Lung (tissue), 12 donors: ENCODE results near the gene PTPRN2. TPM values are rescaled to one million over a fixed set of nuclear protein-coding genes. Genes with fewer than 3 reads are reported as not detected.
"Not testable (repeated sequence)": the region's sequence is repeated elsewhere in the genome, so short reads cannot be mapped to it uniquely, and the experiment has no call there.

Source experiments
- ATAC-seq: fragments of 200-7000 bp; cut with Tn5 transposase; one replicate; pipeline ENCODE4 v1.9.1; 2020; ENCODE audit warnings: moderate number of reproducible peaks; ENCODE audit not compliant: insufficient read depth, low FRiP score
- DNase-seq, 3 donors: peaks; one replicate each; pipeline ENCODE4 v3.0.0-alpha.2; 2013 to 2017
- H3K27ac ChIP-seq, 2 donors: one replicate each; pipeline ENCODE4 v1.5.1; 2013; ENCODE audit warnings: mild to moderate bottlenecking in 2 of 2, moderate library complexity in 2 of 2, control low read depth in 1 of 2, inconsistent platforms in 1 of 2, low read depth in 1 of 2, low read length in 1 of 2
- H3K27me3 ChIP-seq, 3 donors: one replicate each; pipeline ENCODE4 v1.5.1; 2013; ENCODE audit warnings: low read length in 2 of 3; ENCODE audit not compliant: control insufficient read depth in 3 of 3, insufficient read depth in 3 of 3
- H3K36me3 ChIP-seq, 4 donors: one replicate each; pipeline ENCODE4 v1.5.1; 2013; ENCODE audit warnings: low read length in 4 of 4, mild to moderate bottlenecking in 1 of 4, moderate library complexity in 1 of 4; ENCODE audit not compliant: control insufficient read depth in 4 of 4, insufficient read depth in 4 of 4
- H3K4me1 ChIP-seq, 5 donors: one replicate each; pipeline ENCODE4 v1.5.1; 2013; ENCODE audit warnings: low read length in 5 of 5, mild to moderate bottlenecking in 2 of 5, moderate library complexity in 1 of 5; ENCODE audit not compliant: control insufficient read depth in 5 of 5, insufficient read depth in 5 of 5
- H3K4me3 ChIP-seq: one replicate; pipeline ENCODE4 v1.5.1; 2013; ENCODE audit warnings: mild to moderate bottlenecking, control low read depth, moderate library complexity
- H3K9ac ChIP-seq, 2 donors: one replicate each; pipeline ENCODE4 v1.5.1; 2013; ENCODE audit warnings: low read length in 2 of 2, control low read depth in 1 of 2; ENCODE audit not compliant: insufficient read depth in 1 of 2
- H3K9me3 ChIP-seq, 4 donors: one replicate each; pipeline ENCODE4 v1.5.1; 2013; ENCODE audit warnings: low read length in 3 of 4, mild to moderate bottlenecking in 1 of 4, moderate library complexity in 1 of 4; ENCODE audit not compliant: control insufficient read depth in 4 of 4, insufficient read depth in 3 of 4
- CTCF ChIP-seq: IDR thresholded peaks from 2 replicates; pipeline ENCODE4 v1.5.1; 2012; ENCODE audit warnings: mild to moderate bottlenecking; ENCODE audit errors: control extremely low read depth, extremely low read depth
- WGBS, 2 donors: extraction: QIAGEN DNeasy Blood & Tissue Kit; methylation state at CpG; one replicate each; pipeline ENCODE4 v1.1.7; 2013; 5-methylcytosine and 5-hydroxymethylcytosine counted together
- polyA plus RNA-seq, 2 donors: library from polyadenylated mRNA; stranded (reverse); fragments of 200-250 nt; gene quantifications; one replicate each; pipeline ENCODE4 v1.2.1, GENCODE V29; 2013
- total RNA-seq, 2 donors: library from RNA; depleted of rRNA in 1 of 2; stranded (reverse); fragments of >200 nt in 1 of 2; gene quantifications; one replicate each; pipeline ENCODE4 v1.2.1, GENCODE V29; 2014 to 2021
- donor health status: control.
- donor health status: control.
- donor health status: Bipolar disorder and iron deficiency.
- donor health status: healthy.
- donor health status: DM: yes; HTN: yes; CAD: no.

PTPRN2 gene
- total and polyA plus RNA-seq, 4 donors, result 2.1 to 7.4 (median 4.4) TPM

GRCh38 chr7:157727964-157728615, 859.5 kb downstream of the PTPRN2 start:
- 85 to 87% methylated on average over 17 to 21 of the region's 21 CpGs for WGBS, 2 donors
- Histone ChIP-seq H3K36me3 (no peaks in the 10 kb centered on the region), H3K9me3 (no peaks in the 10 kb centered on the region), H3K9ac (no peak overlapping the region), H3K27ac (no peak overlapping the region), H3K4me3 (no peak overlapping the region), H3K4me1 (peaks cover 0 to 4% (median 0%) of the 10 kb centered on the region in 5 donors), H3K27me3 (peaks cover 0 to 13% (median 8%) of the 10 kb centered on the region in 3 donors)
- ATAC-seq (no peak), DNase-seq (no peak)
- TF ChIP-seq CTCF, result no peak

- Histone ChIP-seq H3K9me3 (no peaks in the 10 kb centered on the region), H3K4me1 (peaks cover 0 to 4% (median 0%) of the 10 kb centered on the region in 5 donors), H3K27ac (no peak overlapping the region), H3K4me3 (no peak overlapping the region), H3K27me3 (peaks cover 0 to 13% (median 8%) of the 10 kb centered on the region in 3 donors), H3K36me3 (no peaks in the 10 kb centered on the region), H3K9ac (no peak overlapping the region)
- TF ChIP-seq CTCF, result no peak
- ATAC-seq (no peak), DNase-seq (no peak)
- 85 to 90% methylated on average over 9 of the region's 9 CpGs for WGBS, 2 donors
Observed at GRCh38 chr7:157726764-157727163, 860.9 kb downstream of the PTPRN2 start.

- not testable (repeated sequence) for H3K9ac ChIP-seq, DNase-seq, ATAC-seq, H3K27ac ChIP-seq, H3K4me1 ChIP-seq, H3K36me3 ChIP-seq, H3K9me3 ChIP-seq, H3K4me3 ChIP-seq
- WGBS, 2 donors, result 78 to 87% methylated on average over 10 of the region's 10 CpGs
- H3K27me3 ChIP-seq, result peaks cover 0 to 13% (median 8%) of the 10 kb centered on the region in 3 donors
Observed at GRCh38 chr7:157725312-157725711, 862.3 kb downstream of the PTPRN2 start.

- DNase-seq, result no peak
- ATAC-seq, result no peak
- no peaks in the 10 kb centered on the region for H3K9me3 ChIP-seq
- H3K27me3 ChIP-seq, result peaks cover 0 to 13% (median 8%) of the 10 kb centered on the region in 3 donors
- H3K36me3 ChIP-seq, result no peaks in the 10 kb centered on the region
- TF ChIP-seq CTCF, result no peak
- H3K4me3 ChIP-seq, result no peak overlapping the region
- no peaks in the 10 kb centered on the region for H3K4me1 ChIP-seq
- no peak overlapping the region for H3K9ac ChIP-seq
- 74 to 77% methylated on average over 10 of the region's 10 CpGs for WGBS, 2 donors
- H3K27ac ChIP-seq, result no peak overlapping the region
Observed at GRCh38 chr7:157723205-157723604, 864.4 kb downstream of the PTPRN2 start.
